Activated naive CD4-positive, alpha-beta T cell treated with anti-CD3 and anti-CD28 coated beads, Interleukin-2, amount 50 U/mL, for 16 hours (primary cell): ENCODE data around the gene TRAF3IP1.
"Not testable (repeated sequence)": the region's sequence is repeated elsewhere in the genome, so short reads cannot be mapped to it uniquely, and the experiment has no call there.

Experiments
- DNase-seq: peaks from one replicate; pipeline ENCODE4 v3.0.0-alpha.2; 2020

The TRAF3IP1 gene

GRCh38 chr2:238383135-238383534 lies 62.8 kb downstream of the TRAF3IP1 start:
- no peak for DNase-seq

DNA sequence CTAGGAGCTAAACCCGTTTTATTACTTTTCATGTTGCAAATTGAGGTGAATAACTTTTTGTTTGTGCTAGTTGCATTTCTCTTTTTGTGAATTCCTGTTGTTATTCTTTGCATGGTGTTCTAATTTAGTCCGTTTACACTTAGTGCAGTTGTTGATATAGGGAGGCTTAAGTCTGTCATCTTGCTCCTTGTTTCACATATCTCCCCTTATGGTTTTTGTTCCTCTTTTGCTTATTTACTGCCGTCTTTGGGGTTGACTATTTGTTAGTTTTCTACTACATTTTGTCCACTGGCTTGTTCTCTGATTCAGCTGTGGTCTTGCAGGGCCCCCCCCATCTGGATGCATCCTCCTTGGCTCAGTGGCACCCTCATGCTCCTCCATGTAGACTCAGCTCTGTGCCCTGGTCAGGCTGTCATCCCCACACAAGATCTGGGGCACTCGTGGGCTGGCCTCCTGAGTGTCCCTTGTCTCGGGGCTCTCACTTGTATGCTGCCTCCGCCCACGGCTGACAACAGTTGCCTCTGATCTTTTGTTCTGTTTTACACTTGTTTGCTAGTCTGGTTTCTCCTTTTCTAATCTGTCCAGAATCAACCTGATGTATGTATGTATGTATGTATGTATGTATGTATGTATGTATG lies 63.5 kb downstream of the TRAF3IP1 start:
- DNase-seq, result no peak

DNA sequence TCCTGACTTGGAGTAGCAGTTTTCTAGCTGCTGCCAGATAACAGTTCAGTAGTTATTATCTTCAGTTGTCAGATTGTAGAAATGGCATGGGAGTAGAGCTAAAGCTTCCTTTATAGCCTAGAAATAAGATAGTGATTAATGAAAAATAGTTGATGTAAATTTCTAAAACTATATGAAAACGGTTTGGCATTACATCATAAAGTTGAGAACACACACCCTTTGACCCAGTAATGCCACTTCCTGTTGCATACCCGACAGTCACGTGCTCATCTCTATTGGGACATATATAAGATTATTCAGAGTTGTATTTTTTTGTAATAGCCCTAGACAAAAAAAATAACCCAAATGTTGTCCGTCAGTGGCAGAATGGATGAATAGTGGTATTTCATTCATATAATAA lies 67.0 kb downstream of the TRAF3IP1 start:
- DNase-seq, result no peak

DNA sequence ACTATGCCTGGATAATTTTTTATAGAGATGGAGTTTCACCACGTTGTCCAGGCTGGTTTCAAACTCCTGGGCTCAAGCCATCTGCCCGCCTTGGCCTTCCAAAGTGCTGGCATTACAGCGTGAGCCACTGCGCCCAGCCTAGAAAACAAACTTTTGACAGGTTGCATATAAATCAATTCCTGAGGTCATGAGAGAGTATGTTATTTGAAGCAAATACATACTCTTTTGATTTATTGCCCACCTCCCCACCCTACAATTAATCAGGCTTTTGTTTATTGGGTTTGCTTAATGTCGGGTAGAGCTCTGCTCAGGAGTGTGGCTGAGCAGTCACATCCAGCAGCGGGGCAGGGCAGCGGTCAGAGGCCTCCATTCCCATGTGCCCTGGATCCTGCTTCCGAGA lies 68.5 kb downstream of the TRAF3IP1 start:
- DNase-seq, result no peak

DNA sequence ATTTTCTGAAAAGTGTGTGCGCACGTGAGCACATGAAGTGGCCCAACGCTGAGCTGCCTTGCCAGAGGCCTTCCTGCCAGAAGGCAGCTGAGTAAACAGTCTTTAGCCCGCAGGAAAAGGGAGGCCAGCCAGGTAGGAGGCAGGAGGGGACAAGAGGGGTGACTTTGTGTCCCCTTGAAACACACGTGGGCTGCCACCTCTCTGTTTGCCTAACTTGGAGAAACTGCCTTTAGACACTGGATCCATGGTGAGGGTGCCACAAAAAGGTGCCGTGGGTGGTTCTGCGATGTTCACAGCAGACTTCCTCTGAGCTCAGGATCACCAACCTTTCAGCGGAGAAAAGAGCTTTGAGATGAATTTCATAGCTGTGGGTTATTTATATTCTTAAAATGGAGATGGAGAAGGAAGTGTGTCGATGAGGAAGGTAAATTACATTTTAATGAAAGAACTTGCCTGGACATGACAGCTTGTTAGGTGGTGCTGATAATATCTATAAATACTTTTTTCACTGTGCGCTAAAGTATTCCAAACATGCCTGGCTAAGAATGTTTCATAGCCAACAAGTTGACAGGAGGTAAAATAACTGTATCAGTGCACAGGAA lies 69.8 kb downstream of the TRAF3IP1 start:
- DNase-seq, result no peak

DNA sequence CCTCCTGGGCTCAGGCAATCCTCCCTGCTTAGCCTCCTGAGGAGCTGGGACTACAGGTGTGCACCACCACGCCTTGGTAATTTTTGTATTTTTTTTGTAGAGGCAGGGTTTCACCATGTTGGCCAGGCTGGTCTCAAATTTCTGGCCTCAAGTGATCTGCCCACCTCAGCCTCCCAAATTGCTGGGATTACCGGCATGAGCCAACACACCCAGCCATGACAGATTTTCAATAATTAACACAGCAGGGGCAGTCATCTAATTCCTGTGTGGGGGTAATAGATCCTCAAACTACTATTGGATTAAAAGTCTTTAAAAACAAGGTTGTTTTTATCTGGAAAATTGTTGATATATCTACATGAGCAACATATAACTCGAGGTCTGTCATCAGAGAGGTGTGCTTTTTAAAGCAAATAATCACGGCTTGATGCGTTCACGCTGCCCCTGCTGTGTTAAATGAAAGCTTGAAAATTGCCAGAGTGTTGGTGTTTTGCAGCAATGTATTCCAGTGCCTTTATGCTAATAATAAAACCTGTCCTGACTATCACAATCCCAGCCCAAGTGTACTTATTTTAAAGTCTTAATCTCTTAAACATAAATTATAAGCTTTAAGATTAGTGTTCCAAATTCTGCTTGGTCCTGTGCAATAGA lies 70.8 kb downstream of the TRAF3IP1 start:
- DNase-seq, result no peak

- DNase-seq, result no peak
These were observed 76.3 kb downstream of the TRAF3IP1 start for GRCh38 chr2:238396663-238397062.

GRCh38 chr2:238397356-238397755 lies 77.0 kb downstream of the TRAF3IP1 start:
- no peak for DNase-seq

DNA sequence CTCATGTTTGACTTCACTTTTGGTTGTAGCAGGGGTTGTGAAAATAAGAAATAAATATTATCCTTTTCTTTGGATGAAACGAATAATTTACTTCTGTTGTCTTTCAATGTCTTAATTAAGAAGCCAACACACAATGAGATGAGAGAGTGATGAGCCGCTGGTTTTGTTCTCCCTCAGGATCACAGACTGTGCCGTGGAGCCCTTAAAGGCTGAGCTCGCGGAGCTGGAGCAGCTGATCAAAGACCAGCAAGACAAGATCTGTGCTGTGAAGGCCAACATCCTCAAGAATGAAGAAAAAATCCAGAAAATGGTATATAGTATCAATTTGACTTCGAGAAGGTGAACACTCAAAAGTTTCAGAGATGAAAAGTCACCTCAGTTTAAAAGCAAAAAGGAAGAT lies 78.3 kb downstream of the TRAF3IP1 start:
- no peak for DNase-seq

- DNase-seq, result no peak
These were observed 78.8 kb downstream of the TRAF3IP1 start for GRCh38 chr2:238399094-238399493.

- DNase-seq, result no peak
These were observed 81.2 kb downstream of the TRAF3IP1 start for GRCh38 chr2:238401551-238401950.

DNA sequence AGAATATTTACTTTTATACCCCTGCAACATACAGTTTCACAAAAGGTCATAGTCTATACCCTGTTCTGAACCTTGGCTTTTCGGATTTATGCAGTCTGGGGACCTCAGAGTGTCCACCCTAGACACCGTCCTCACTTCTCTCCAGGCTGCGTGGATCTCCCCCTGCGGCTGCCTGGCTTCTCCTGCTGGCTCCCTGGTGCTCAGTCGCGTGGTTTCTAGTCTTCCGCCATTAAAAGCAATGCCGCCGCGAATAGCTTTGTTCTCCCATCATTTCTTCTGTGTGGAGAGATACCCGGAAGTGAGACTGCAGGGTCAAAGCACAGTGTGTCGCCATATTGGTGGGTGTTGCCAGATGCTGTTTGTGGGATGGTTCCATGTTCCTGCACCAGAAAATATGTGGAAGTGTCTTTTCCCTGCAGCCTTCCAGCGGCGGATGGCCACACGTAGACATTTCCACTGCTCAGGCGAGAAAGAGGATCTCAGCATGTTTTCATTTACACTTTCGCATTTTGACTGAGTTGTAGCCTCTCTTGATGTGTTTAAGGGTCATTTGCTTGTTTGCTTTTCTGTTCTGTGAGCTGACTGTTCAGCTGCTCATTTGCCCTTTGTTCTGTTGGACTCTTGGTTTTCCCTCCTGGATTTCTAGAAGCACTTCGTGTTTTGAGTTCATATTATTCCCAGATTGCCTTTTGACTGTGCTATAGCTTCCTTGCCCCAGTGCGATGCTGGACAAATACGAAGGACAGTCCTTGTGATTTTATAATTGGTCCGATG lies 83.5 kb downstream of the TRAF3IP1 start:
- DNase-seq, result no peak

DNA sequence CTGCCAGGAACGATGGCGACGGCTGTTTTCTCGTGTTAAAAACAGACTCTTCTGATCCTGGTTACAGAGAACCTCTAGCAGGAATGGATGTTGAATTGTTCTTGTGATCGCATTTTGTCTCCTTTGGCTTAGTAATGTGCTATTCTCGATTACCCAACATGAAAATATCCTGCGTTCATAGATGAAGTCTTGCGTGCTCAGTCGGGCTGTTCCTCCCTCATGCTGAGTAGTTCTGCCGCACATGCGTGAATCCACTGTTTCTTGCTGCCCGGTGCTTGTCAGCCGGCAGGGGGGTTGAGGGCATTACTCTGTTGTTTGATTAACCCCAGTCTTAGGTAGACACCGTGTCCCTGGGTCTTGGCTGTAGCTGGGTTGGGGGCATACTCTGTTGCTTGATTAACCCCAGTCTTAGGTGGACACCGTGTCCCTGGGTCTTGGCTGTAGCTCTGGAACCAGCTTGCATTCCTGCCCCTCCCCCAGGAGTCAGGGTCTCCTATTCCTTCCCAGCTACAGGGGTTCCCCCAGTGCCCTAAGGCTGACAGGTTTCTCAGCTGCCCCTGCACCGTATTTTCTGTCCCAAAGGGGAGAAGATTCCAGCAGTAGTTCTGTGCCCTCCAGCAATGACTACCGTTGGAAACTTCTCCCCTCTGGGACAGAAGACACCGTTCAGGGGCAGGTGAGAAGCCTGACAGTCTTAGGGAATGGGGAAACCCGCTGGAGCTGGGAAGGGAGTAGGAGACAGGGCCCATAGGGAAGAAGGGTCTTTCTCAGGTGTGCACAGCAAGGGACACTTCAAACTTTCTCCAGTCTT lies 84.3 kb downstream of the TRAF3IP1 start:
- no peak for DNase-seq

DNA sequence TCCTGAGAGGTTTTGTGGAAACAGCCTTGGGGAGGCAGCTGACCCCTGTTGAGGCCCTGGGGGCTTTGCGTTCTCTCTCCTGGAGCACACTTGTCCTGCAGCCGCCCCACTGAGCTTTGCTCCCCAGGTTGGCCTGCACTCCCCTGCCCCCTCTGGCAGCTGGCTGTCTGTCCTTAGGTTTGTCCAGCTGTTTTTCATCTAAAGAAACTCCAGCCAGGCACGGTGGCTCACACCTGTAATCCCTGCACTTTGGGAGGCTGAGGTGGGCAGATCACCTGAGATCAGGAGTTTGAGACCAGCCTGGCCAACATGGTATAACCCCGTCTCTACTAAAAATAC lies 84.9 kb downstream of the TRAF3IP1 start:
- DNase-seq, result not testable (repeated sequence)

- DNase-seq, result no peak
These were observed 86.1 kb downstream of the TRAF3IP1 start for GRCh38 chr2:238406221-238406997.

DNA sequence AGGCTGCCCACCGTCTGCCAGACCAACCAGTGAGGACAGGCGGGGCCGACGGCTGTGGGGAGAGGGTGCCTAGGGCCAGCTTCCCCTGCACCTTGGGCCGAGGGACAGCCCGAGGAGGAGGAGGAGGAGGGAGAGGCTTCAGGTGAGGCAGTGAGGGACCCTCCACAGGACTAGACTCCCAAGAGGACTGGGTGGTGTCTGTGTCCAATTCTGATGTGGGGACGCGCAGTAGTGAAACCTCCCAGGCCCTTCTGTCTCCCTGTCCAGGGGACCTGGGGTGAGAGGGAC lies 86.6 kb downstream of the TRAF3IP1 start:
- DNase-seq, result no peak

- DNase-seq, result no peak
These were observed 87.2 kb downstream of the TRAF3IP1 start for GRCh38 chr2:238407566-238407965.

DNA sequence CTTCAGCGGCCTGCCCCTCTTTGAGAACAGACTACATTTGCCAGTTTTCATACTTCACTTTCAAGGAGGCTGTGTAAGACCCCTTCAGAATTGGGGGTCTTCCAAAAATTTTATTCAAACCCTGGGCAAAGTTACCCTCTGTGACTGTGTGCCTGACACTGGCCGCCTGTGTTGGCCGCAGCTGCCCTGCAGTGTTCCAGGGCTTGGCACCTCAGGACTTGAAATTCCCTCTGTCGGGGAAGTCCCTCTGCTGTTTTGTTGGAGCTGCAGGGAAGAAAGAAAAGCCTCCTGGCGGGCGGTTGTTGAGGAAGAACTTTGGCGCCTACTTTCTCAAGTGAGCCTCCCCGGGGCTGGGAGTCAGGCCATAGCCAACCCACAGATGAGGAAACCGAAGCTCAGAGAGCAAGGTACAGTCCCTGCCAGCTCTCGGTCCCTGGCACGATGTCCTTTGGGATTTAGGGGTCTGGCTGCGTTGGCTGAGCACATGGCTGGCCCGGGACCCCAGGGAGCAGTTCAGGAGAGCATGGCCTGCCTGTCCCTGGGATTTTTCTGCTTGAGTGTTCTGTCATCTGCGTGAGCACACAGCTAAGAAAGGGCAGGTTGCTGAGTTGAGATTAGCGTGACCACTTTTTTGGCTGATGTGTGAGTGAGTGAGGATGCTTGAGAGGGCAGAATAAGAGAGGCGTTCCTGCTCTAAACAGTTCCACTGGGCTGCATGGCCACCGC lies 88.5 kb downstream of the TRAF3IP1 start:
- no peak for DNase-seq

DNA sequence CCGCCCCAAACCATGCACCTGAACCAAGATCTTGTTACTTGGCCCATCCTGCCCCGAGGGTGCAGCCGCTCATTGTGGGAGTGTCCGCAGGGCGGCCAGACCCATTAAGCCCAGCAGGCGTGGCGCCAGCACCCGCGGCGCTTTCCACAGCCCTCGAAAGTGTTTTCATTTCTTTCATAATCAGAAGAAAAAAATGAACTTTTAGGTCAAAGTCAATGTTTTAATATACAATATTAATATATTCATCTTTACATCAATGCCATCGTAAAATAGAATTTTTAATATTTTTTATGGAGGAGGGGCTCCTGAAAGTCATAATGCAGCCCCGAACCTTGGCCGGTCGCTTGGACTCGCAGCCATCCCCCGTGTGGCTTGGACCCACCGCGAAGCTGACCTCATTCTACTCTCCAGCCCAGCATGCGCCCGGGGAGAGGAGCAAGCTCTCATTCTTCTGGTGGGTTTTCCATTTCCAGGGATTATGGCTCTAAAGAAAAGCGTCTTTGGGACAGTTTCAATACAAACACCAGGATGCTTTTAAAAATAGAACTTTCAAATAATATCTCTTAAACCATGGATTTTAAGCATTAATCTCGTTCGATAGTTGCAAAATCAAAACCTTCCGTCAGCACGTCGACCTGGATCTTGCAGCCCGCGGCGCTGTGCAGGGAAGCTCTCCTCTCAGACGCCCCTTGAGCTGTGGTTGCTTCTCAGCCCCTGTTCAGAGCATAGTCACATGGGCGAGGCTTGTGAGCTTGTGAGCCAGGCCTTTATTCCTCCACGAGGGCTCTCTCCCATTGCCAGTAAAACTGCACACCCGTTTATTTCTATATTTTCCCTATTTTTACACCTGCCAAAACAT lies 89.3 kb downstream of the TRAF3IP1 start:
- DNase-seq, result no peak

DNA sequence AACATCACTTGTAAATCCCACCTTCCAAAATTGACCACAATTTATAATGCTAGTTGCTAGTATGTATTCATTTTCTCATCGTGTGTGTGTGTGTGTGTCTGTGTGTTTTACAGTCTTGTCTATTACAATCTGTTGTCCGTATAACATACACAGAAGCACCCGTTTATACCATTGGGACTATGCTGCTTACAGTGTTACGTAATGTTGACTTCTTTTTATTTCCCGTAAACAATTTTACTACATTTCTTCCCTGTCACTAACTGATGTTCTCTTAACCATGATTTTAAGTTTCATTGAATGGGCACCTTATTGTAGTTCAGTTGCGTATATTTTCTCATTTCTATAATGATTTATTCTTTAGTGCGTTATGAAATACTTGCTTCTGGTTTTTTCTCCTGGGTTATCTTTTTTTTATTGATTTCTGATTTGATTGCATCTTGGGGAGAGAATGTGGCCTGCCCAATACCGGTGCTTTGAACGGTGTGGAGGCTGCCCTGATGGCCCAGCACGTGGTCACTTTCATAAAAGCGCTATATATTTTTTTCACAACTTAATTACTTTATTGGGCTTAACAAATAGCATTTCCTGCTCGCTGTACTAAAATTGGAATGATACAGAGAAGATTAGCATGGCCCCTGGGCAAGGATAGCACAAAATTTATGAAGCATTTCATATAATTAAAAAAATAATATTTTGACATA lies 91.9 kb downstream of the TRAF3IP1 start:
- DNase-seq, result no peak
